Hematopoietic multipotent progenitor cell treated with erythropoietin and hydrocortisone succinate and interleukin-3 and kit ligand, for 17 days (in vitro differentiated cells): ENCODE results near the gene ZNF324.
"Not testable (repeated sequence)": the region's sequence is repeated elsewhere in the genome, so short reads cannot be mapped to it uniquely, and the experiment has no call there.

Experiments
- DNase-seq: peaks from one replicate; pipeline ENCODE4 v3.0.0-alpha.2; 2015; ENCODE audit warnings: low spot score

Gene ZNF324

DNA sequence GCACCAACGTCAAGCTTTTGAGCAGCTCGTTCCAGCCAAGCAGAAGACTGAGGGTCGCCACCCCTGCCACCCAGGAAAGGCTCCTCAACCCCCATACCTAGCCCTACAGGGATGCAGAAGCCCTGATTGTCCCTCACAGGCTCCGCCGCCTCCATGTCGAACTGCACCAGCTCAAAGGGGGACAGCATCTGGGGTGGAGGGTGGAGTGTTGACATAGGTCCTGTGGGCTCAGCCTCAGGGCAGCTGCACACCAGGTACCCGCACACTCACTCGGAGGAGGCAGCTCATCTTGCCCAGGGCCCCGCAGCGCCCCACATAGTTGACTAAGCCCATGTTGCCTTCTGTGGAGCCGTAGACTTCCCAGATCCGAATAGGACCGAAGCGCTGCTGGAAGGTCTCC is 33.4 kb downstream of the ZNF324 start:
- DNase-seq, result no peak

- DNase-seq, result not testable (repeated sequence)
Observed at GRCh38 chr19:58507602-58508223, 40.8 kb downstream of the ZNF324 start.

DNA sequence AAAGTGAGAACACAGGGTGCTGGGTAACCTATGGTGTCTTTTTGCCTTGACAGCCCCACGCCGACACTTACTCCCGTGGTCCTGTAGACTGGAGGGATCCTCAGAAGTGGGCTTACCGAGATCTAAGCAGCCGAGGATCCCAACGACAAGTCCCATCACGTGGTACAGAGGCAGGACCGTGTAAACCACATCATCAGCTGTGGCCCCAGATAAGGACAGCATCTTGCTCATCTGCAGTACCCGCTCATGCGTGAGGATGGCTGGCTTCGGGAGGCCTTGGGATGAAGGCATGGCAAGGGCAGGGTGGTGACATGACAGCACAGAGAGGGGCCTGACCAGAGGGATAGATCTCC is 42.8 kb downstream of the ZNF324 start:
- DNase-seq, result no peak

DNA sequence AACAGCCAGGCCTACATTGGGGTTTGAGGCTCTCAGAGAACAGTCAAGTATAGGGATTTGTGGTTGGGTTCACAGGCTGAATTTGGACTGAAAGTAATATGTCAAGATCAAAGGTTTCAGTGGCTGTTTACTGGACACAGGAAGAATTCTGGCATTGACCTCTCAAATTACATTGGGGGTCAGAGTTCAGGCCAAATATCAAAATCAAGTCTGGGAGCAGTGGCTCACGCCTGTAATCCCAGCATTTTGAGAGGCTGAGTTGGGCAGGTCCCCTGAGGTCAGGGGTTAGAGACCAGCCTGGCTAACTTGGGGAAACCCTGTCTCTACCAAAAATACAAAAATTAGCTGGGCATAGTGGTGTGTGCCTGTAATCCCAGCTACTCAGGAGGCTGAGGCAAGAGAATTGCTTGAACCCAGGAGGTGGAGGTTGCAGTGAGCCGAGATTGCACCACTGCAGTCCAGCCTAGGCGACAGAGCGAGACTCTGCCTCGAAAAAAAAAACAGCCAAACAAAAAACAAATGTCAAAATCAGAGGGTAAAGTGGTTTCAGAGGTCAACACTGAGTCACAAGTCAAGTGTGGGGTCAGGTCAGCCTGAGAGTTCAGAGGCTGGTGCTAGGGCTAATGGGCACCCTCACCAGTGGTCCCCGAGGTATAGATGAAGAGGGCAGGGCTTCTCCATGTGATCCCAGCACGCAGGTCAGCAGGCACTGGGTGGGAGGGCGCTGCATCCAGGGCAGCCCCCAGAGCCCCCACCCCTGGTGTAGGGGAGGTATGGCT is 43.4 kb downstream of the ZNF324 start:
- DNase-seq, result no peak

- DNase-seq, result no peak
Observed at GRCh38 chr19:58511353-58512208, 44.7 kb downstream of the ZNF324 start, which contains the start of gene SLC27A5. TSS of gene SLC27A5 (minus strand) at chr19:58511992. CDS start at chr19:58511955, 37 bp downstream.

DNA sequence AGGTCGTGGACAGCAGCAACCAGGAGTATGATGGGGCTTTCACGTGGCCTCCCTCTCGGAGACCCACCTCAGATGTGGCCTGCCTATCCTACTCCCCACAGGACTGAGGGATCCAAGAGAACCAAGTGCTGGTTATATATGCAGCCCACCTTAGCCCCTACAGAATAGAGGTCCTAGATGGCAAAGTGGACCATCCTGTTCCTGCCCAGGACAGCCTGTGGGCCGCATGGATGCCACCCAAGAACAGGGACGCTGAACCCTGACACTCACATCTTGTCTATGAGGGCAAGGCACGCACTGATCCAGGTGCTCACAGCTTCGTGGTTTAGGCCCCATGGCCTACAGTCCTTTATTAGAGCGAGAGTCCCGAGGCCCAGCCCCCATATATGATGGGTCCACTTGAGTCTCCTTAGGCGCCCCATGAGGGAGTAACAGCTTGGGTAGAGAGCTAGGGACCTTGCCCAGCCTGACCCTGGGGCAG is 46.4 kb downstream of the ZNF324 start:
- DNase-seq, result no peak

DNA sequence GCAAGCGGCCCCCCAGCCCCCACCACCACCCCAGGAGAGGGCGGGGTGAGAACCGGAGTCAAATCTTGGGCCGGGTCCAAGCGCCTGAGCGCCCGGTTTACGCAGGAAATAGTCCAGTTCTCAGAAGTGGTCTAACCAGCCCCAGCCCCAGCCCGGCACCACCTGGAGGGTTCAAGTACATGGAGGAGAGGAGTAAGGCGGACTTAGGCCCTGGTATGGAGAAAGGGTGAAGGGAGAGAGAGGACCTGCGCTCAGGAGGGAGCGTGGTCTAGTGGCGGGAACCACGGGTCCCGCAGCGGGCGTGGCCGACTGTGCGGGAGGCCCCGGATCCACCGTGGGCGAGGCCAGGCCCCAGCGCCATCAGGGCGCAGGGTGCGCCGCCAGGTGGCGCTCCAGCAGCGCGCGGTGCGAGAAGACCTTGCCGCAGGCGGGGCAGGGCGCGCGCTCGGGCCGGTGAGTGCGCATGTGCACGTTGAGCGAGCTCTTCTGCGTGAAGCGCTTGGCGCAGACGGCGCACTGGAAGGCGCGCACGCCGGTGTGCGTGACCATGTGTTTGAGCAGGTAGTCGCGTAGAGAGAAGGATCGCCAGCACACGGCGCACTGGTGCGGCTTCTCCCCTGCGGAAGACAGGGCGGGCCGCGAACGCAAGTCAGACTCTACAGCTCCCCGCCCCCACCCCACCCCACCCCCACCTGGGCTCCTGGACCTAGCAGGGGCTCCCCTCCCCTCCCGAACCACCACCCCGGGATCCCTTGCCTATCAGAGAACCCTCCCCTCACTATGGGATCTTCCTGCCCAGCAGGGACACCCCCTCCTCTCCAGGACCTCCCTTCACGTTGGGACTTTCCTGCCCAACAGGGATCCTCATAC is 47.0 kb downstream of the ZNF324 start:
- DNase-seq, result peak; percentile 93

- DNase-seq, result no peak
Observed at GRCh38 chr19:58514564-58515022, 47.7 kb downstream of the ZNF324 start.

GRCh38 chr19:58515259-58515658 is 48.4 kb downstream of the ZNF324 start:
- no peak for DNase-seq

DNA sequence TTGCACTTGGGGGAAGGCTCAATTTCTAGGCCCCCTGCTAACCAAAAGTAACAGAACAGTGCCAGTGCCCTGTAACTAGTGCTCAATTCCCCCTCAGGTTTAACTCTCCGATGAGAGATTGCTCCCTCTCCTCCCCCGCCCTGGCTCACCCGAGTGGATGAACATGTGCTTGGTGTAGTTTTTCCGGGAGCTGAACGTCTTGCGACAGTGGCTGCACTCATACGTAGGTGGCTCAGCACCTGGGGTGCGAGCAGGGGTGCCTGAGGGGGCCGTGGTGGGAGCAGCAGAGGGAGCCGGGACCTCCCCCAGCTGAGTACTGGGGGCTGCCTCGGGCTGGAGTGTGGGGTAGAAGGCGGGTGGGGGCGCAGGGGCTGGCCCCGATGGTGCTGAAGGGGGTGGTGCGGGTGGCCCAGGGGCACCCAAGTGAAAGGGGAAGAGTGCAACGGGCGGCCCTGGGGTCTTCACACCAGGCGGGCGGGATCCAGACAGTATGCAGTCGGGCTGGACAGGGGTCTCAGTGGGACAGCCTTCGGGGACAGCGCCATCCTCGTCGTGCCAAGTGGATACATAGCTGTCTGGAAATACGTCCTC is 49.5 kb downstream of the ZNF324 start:
- no peak for DNase-seq

DNA sequence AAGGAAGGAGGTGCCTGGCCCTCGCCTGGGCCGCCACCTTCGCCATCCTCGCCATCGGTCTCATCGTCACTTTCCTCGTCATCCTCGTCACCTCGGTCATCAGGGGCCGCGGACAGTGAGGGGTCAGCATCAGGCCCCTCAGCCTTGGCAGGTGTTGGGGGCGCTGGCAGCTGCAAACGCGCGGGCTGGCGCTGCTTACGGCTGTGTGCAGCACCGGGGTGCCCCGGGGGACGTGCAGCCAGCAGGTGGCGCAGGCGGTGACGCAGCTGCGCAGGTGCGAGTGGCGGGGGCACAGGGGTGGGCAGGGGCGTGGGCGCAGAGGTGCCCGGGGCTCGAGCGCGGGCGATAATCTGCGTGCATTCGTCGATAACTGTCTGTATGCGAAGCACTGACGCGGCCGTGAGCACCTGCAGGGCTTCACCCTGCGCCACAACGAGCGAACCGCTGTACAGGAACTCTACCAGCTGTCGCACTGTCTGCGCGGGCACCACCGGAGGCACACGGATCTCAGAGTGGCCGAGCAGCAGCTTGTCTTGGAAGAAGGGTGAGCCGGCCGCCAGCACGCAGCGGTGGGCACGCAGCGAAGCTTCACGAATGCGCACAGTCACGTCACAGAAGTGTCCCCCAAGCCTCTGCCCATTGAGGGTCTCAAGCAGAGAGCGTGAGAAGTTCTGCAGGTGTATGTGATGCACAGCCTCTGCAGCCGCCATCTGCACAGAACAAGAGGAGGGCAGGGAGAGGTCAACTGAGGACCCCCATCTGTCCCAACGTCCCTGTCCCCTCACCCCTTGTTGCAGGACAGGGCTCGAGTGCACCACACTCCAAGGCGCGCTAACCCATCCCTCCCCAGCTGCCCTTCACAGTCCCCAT is 50.3 kb downstream of the ZNF324 start:
- no peak for DNase-seq

DNA sequence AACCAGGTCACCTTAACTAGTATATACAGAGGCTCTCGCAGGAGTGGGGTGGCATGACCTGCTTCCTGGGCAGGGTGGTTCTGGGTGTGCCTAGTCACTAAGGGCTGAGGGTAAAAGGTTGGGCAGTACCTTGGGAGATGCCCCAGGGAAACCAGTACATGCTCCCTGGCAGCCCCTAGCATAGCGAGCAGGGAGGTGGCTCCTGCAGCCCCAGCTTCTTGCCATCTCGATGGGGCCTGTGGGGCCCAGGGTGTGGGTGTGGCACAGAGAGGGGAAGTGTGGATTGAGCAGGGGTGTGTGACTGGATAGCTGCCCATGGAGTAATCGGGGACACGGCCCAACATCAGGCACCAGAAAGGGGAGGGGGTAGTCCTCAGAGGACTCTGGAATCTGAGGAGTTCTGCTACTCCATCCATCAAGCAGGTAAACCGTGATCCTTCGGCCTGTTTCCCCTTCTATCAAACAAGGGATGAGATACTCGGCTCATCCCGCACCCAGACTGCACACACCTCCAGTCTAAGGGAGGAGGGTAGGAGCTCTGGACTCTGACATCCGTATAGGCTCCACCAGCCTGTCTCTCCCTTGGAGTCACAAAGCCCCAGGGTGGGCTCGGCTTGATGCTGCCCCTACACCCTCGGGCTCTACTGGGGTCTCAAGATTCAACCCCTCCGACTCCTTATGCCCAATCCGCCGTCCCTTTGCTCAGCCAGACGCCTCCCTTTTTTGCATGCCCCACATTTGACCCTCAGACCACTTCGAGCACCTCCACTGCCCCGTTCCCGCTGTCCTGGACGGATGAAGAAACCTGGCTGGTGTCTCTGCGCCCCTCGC is 51.6 kb downstream of the ZNF324 start:
- DNase-seq, result no peak

DNA sequence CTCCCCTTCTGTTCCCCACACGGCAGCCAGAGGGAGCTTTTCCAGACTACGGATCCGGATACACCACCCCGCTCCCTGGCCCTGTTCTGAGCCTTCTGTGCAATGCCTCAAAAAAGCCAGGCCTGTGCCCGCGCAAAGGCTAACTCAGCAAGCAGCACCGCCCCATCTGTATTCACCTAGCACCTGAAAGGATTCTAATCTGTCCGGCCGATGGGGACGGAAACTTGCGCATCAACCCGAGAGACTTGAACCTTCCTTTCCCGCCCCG is 52.1 kb downstream of the ZNF324 start:
- peak; percentile 49 for DNase-seq

DNA sequence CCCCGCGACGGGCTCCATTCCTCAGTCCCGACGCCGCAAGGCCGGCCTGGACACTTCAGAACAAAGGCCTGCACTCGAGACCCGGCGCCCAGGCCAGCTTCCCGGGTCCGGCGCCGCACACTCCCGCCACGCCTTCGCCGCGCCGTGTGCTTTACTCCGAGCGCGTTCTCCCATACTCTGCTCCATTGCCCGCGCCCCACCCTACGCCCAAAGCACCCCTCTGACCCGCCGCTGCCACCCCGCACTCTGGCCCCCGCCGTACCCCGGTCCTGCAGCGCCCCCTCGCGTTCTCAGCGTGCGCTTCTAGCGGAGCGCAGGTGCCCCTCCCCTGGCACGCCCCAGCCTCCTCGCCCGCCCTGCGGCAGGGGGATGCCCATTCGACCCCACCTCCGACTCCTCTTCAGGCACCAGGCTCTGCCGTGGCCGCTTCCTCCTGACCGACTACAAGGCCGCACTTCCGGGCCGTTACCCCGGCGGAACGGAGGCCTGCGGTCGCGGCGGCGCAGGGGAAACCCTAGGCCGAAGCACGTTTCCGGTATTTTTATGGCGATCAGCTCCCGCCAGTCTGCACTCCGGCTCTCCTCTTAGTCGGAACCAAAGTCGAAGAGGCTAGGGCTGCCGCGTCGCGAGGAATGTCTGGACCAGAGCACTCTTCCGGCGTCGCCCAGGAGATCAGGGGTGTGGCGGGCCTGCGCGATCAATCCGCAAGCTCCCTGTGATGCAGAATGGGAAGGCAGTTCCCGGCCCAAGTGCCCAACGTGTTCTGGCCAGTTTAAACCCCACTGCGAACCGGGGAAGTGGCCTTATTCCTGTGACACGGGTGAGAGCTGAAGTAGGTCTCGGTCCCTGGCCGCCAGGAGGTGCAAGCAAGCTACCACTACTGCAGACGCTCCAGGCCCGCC is 52.7 kb downstream of the ZNF324 start, which contains the start of gene ZBTB45:
TSS of gene ZBTB45 (minus strand) at position 456 of the 902 bp plus-strand sequence. CDS start 2,137 bp downstream, outside the sequence.
- DNase-seq, result peak; percentile 87

DNA sequence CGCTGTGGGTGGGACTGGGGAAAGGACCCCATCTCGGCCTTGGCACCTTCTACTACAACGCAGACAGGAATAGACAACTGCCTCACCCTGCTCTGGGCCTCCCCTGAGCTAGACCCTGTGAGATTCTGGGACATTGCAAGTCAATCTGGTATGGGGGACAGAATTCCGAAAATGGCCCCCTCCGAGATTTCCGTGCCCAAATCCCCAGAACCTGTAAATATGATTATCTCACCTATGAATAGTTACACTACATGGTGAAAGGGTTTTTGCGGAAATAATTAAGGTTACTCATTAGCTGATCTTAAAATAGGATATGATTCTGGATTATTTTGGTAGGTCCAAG is 53.3 kb downstream of the ZNF324 start:
- no peak for DNase-seq

DNA sequence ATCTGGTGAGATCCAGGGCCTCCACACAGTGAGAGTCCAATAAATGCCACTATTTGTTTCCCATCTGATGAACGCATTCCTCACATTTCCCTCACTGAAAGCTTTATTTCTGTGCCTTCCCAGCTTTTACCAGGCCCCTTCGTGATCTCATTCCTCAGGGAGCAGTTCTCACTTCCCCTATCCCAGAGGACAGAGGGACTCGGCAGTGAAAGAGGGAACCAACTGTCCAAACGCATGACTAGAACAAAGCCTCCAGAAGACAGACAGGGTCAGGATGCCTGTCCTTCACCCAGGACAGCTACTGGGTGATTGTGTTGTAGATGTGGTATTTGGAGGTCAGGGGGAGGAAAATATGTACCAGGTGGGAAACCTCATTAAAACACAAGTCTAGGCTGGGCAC is 54.8 kb downstream of the ZNF324 start:
- DNase-seq, result no peak

DNA sequence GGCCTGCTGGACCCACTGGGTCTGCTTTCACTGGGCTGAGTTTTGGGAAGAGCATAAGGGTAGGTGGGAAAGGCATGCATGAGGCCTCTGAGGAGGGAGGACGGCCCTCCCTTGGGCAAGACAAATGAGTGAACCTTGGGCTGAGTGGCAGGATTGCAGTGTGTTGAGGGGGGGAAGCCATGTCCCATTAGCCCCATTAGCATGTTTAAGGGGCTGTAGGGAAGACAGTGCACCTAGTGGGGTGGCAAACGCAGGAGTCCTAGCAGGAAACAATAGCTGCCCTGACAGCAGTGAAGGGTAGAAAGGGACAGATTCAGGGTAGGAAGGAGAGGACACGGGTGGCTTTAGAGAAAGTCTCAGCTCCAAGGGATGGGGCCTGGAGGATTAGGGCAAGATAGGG is 55.8 kb downstream of the ZNF324 start:
- no peak for DNase-seq
